Measurements from ENCODE around the gene CREB5.

- TF ChIP-seq CTCF (IDR thresholded peaks at IDR 0.05): no peak
- TF ChIP-seq POLR2AphosphoS5 (IDR thresholded peaks at IDR 0.05): no peak
- TF ChIP-seq EP300 (IDR thresholded peaks at IDR 0.05): no peak
These were observed 333.0 kb downstream of the CREB5 start for GRCh38 chr7:28745351-28745750.
